ENCODE results near the gene EEF1AKMT3. TPM values are rescaled to one million over a fixed set of nuclear protein-coding genes. Genes with fewer than 3 reads are reported as not detected.
A peak's percentile ranks its signal among the peaks of the same experiment; 100 is the strongest.

EEF1AKMT3 gene
- total and polyA plus RNA-seq, 4 donors: 1.5 to 6.4 (median 2.1) TPM

- Histone ChIP-seq H3K4me1 (ENCODE audit: control insufficient read depth in 4 of 4, insufficient read depth in 4 of 4, low read length in 3 of 4) (peaks cover 0 to 14% (median 9%) of the 10 kb centered on the region in 4 donors), H3K9ac (ENCODE audit: low read depth in 1 of 2, low read length in 2 of 2) (no peak overlapping the region), H3K27me3 (ENCODE audit: control insufficient read depth in 4 of 4, insufficient read depth in 4 of 4, low read length in 3 of 4) (no peaks in the 10 kb centered on the region), H3K4me3 (ENCODE audit: low read depth in 1 of 3, low read length in 3 of 3) (no peak overlapping the region), H3K9me3 (ENCODE audit: control insufficient read depth in 4 of 4, low read length in 3 of 4) (no peaks in the 10 kb centered on the region), H3K27ac (ENCODE audit: low read depth in 1 of 2, low read length in 2 of 2) (no peak overlapping the region), H3K36me3 (ENCODE audit: control insufficient read depth in 4 of 4, insufficient read depth in 3 of 4, low read depth in 1 of 4, low read length in 3 of 4) (peaks cover 0 to 17% (median 11%) of the 10 kb centered on the region in 4 donors)
- WGBS: 55% methylated on average over 11 of the region's 11 CpGs
- DNase-seq (ENCODE audit: low spot score): no peak
- TF ChIP-seq FOXA2 (IDR thresholded peaks at IDR 0.05) (no peak), MAX (IDR thresholded peaks at IDR 0.05) (no peak), HNF4G (IDR thresholded peaks at IDR 0.05) (no peak), ATF3 (IDR thresholded peaks at IDR 0.05) (no peak)
- TF ChIP-seq, protein P1, sequence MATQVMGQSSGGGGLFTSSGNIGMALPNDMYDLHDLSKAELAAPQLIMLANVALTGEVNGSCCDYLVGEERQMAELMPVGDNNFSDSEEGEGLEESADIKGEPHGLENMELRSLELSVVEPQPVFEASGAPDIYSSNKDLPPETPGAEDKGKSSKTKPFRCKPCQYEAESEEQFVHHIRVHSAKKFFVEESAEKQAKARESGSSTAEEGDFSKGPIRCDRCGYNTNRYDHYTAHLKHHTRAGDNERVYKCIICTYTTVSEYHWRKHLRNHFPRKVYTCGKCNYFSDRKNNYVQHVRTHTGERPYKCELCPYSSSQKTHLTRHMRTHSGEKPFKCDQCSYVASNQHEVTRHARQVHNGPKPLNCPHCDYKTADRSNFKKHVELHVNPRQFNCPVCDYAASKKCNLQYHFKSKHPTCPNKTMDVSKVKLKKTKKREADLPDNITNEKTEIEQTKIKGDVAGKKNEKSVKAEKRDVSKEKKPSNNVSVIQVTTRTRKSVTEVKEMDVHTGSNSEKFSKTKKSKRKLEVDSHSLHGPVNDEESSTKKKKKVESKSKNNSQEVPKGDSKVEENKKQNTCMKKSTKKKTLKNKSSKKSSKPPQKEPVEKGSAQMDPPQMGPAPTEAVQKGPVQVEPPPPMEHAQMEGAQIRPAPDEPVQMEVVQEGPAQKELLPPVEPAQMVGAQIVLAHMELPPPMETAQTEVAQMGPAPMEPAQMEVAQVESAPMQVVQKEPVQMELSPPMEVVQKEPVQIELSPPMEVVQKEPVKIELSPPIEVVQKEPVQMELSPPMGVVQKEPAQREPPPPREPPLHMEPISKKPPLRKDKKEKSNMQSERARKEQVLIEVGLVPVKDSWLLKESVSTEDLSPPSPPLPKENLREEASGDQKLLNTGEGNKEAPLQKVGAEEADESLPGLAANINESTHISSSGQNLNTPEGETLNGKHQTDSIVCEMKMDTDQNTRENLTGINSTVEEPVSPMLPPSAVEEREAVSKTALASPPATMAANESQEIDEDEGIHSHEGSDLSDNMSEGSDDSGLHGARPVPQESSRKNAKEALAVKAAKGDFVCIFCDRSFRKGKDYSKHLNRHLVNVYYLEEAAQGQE (IDR thresholded peaks at IDR 0.05): no peak
Measured at GRCh38 chr12:57724936-57725740, 47.3 kb upstream of the EEF1AKMT3 start.

DNA sequence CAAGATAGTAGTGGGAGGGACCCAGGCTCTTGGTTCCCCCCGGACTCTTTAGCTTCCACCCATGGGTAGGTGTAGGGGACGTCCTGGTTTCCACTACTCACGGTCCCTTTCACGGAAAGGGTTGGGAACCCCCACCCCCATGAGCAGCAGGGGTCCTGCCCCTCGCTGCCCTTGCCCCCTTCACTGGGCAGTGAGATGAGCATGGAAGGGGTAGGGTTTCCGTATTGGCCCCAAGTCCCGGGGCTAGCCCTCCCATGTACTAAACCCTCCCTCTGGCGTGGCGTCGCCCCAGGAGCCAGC is 46.6 kb upstream of the EEF1AKMT3 start:
- WGBS: 17% methylated on average over 10 of the region's 10 CpGs
- TF ChIP-seq HNF4G (IDR thresholded peaks at IDR 0.05) (no peak), RAD21 (IDR thresholded peaks at IDR 0.05) (no peak), HNF4A (conservative IDR thresholded peaks at IDR 0.05) (no peak), CTCF (IDR thresholded peaks at IDR 0.05; ENCODE audit: low read depth, low read length, missing input control) (no peak), ATF3 (IDR thresholded peaks at IDR 0.05) (no peak), GABPA (IDR thresholded peaks at IDR 0.05 in 1 of 2, conservative IDR thresholded peaks at IDR 0.05 in 1 of 2) (no peak), FOXA1 (IDR thresholded peaks at IDR 0.05) (no peak), FOXA2 (IDR thresholded peaks at IDR 0.05) (no peak), SP1 (IDR thresholded peaks at IDR 0.05) (no peak), RXRA (IDR thresholded peaks at IDR 0.05) (no peak), TAF1 (conservative IDR thresholded peaks at IDR 0.05) (no peak), YY1 (IDR thresholded peaks at IDR 0.05) (no peak), JUND (IDR thresholded peaks at IDR 0.05) (no peak), EGR1 (IDR thresholded peaks at IDR 0.05; ENCODE audit: low read depth in 2 of 2) (no peak), MAX (IDR thresholded peaks at IDR 0.05) (no peak), NR2F2 (IDR thresholded peaks at IDR 0.05) (no peak)
- TF ChIP-seq, protein P2, sequence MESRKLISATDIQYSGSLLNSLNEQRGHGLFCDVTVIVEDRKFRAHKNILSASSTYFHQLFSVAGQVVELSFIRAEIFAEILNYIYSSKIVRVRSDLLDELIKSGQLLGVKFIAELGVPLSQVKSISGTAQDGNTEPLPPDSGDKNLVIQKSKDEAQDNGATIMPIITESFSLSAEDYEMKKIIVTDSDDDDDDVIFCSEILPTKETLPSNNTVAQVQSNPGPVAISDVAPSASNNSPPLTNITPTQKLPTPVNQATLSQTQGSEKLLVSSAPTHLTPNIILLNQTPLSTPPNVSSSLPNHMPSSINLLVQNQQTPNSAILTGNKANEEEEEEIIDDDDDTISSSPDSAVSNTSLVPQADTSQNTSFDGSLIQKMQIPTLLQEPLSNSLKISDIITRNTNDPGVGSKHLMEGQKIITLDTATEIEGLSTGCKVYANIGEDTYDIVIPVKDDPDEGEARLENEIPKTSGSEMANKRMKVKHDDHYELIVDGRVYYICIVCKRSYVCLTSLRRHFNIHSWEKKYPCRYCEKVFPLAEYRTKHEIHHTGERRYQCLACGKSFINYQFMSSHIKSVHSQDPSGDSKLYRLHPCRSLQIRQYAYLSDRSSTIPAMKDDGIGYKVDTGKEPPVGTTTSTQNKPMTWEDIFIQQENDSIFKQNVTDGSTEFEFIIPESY (IDR thresholded peaks at IDR 0.05): no peak
- TF ChIP-seq, protein P1 (IDR thresholded peaks at IDR 0.05): no peak
- H3K27me3 ChIP-seq (ENCODE audit: control insufficient read depth in 4 of 4, insufficient read depth in 4 of 4, low read length in 3 of 4): no peaks in the 10 kb centered on the region
- no peak overlapping the region for H3K27ac ChIP-seq (ENCODE audit: low read depth in 1 of 2, low read length in 2 of 2)
- no peak for DNase-seq (ENCODE audit: low spot score)
- peaks cover 0 to 14% (median 9%) of the 10 kb centered on the region in 4 donors for H3K4me1 ChIP-seq (ENCODE audit: control insufficient read depth in 4 of 4, insufficient read depth in 4 of 4, low read length in 3 of 4)
- H3K9me3 ChIP-seq (ENCODE audit: control insufficient read depth in 4 of 4, low read length in 3 of 4): no peaks in the 10 kb centered on the region
- H3K9ac ChIP-seq (ENCODE audit: low read depth in 1 of 2, low read length in 2 of 2): no peak overlapping the region
- peak overlapping the region in 1 of 3 donors; percentile 45 for H3K4me3 ChIP-seq (ENCODE audit: low read depth in 1 of 3, low read length in 3 of 3)
- peaks cover 0 to 10% (median 5%) of the 10 kb centered on the region in 4 donors for H3K36me3 ChIP-seq (ENCODE audit: control insufficient read depth in 4 of 4, insufficient read depth in 3 of 4, low read depth in 1 of 4, low read length in 3 of 4)

All from liver (tissue), 9 donors.